ENCODE measurements around the gene MPI. TPM values are rescaled to one million over a fixed set of nuclear protein-coding genes. Genes with fewer than 3 reads are reported as not detected.

Gene MPI
- total and polyA plus RNA-seq, 10 of the 15 experiments (the other 5 are each of a cell fraction or from before 2014, with no cell fraction given) = 35.6 to 93.9 (median 44.1) TPM

DNA sequence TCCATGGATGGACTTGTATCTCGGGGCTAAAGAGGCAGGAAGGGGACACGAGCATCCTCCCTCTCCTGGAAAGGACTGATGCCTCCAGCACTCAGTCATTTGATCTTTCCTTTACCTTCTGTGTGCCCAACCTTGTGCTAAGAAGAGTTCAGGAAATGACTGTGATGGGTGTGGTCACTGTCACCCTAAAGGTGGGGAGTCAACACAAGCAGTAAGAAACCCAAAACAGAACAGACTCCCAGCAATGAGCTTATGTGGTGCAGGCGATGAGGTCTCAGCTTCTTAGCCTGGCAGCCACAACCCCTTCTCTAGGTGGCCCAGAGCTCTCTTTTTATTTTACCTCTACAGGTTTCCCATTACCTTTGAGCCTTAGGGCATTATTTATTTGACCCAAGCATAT is 3.8 kb downstream of the MPI start:
- Histone ChIP-seq H2AFZ (ENCODE audit: control insufficient read depth, low read depth, low read length) (no peak overlapping the region), H3K4me1 (ENCODE audit: control insufficient read depth, insufficient read depth, low read length) (peaks cover 25% of the 10 kb centered on the region), H3K79me2 (ENCODE audit: control insufficient read depth, insufficient read depth, low read length) (peaks cover 12% of the 10 kb centered on the region), H3K4me3 (no peak overlapping the region), H3K9me3 (replicated peaks; ENCODE audit: control insufficient read depth, insufficient read depth, low read length) (no peaks in the 10 kb centered on the region), H3K9ac (ENCODE audit: control insufficient read depth, insufficient read depth, low read length) (no peak overlapping the region), H4K20me1 (ENCODE audit: control insufficient read depth, insufficient read depth) (no peaks in the 10 kb centered on the region), H3K36me3 (ENCODE audit: control insufficient read depth in 2 of 2, insufficient read depth in 2 of 2, low read length in 1 of 2) (peaks cover 0 to 10% of the 10 kb centered on the region in 2 experiments), H3K4me2 (ENCODE audit: control insufficient read depth, insufficient read depth) (0 out of 2 replicates have a peak overlapping the region, but pooled peaks have one; percentile 41), H3K27me3 (replicated peaks in 1 of 2; ENCODE audit: control insufficient read depth in 2 of 2, insufficient read depth in 2 of 2, low read length in 1 of 2) (no peaks in the 10 kb centered on the region), H3K27ac (ENCODE audit: control insufficient read depth, insufficient read depth) (peak overlapping the region; percentile 2; the same call in 1 of the 2 replicates)
- no peak for FAIRE-seq
- ChIA-PET POLR2A (interaction anchor here (0.6 to 2.1 kb wide), 5 partner anchors 10 to 23 kb away, joined by 3 to 7 read pairs (median 3); no protein-coding TSS in a partner anchor), CTCF (interaction anchor here (0.8 kb wide), 1 partner anchor 9 kb away, joined by 3 read pairs; no protein-coding TSS in a partner anchor), SMC1A (ENCODE audit: uncharacterized antibody, unreplicated experiment) (interaction anchor here (0.6 to 1.1 kb wide), 2 partner anchors 8 to 17 kb away, joined by 3 read pairs; no protein-coding TSS in a partner anchor), RAD21 (ENCODE audit: unreplicated experiment) (no interaction called here)
- no peak for DNase-seq (ENCODE audit: low read depth, low spot score)
- intact Hi-C loops (cut with micrococcal nuclease; ENCODE audit: unreplicated experiment) = no loop called here
- 2% methylated on average over 3 of the region's 3 CpGs for WGBS (ENCODE audit: insufficient coverage, insufficient replicate concordance, low lambda C conversion rate, missing lambda C conversion rate)
- in situ Hi-C loops (cut with MboI) = no loop called here
- ATAC-seq = peak; percentile 5; the same call in 1 of the 3 replicates
- no TSS peak for BruUV-seq (replicated peaks)
- no peak for TF ChIP-seq SMAD1 (IDR thresholded peaks at IDR 0.05; ENCODE audit: low read depth, partially characterized antibody)
- TF ChIP-seq, protein P1, sequence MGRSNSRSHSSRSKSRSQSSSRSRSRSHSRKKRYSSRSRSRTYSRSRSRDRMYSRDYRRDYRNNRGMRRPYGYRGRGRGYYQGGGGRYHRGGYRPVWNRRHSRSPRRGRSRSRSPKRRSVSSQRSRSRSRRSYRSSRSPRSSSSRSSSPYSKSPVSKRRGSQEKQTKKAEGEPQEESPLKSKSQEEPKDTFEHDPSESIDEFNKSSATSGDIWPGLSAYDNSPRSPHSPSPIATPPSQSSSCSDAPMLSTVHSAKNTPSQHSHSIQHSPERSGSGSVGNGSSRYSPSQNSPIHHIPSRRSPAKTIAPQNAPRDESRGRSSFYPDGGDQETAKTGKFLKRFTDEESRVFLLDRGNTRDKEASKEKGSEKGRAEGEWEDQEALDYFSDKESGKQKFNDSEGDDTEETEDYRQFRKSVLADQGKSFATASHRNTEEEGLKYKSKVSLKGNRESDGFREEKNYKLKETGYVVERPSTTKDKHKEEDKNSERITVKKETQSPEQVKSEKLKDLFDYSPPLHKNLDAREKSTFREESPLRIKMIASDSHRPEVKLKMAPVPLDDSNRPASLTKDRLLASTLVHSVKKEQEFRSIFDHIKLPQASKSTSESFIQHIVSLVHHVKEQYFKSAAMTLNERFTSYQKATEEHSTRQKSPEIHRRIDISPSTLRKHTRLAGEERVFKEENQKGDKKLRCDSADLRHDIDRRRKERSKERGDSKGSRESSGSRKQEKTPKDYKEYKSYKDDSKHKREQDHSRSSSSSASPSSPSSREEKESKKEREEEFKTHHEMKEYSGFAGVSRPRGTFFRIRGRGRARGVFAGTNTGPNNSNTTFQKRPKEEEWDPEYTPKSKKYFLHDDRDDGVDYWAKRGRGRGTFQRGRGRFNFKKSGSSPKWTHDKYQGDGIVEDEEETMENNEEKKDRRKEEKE (IDR thresholded peaks at IDR 0.05) = no peak
- TF ChIP-seq ZSCAN29 (IDR thresholded peaks at IDR 0.05) = no peak
- no peak for TF ChIP-seq EGR1 (IDR thresholded peaks at IDR 0.05; ENCODE audit: borderline replicate concordance in 1 of 2, low read depth in 2 of 2, low read length in 2 of 2)
- TF ChIP-seq, protein P2, sequence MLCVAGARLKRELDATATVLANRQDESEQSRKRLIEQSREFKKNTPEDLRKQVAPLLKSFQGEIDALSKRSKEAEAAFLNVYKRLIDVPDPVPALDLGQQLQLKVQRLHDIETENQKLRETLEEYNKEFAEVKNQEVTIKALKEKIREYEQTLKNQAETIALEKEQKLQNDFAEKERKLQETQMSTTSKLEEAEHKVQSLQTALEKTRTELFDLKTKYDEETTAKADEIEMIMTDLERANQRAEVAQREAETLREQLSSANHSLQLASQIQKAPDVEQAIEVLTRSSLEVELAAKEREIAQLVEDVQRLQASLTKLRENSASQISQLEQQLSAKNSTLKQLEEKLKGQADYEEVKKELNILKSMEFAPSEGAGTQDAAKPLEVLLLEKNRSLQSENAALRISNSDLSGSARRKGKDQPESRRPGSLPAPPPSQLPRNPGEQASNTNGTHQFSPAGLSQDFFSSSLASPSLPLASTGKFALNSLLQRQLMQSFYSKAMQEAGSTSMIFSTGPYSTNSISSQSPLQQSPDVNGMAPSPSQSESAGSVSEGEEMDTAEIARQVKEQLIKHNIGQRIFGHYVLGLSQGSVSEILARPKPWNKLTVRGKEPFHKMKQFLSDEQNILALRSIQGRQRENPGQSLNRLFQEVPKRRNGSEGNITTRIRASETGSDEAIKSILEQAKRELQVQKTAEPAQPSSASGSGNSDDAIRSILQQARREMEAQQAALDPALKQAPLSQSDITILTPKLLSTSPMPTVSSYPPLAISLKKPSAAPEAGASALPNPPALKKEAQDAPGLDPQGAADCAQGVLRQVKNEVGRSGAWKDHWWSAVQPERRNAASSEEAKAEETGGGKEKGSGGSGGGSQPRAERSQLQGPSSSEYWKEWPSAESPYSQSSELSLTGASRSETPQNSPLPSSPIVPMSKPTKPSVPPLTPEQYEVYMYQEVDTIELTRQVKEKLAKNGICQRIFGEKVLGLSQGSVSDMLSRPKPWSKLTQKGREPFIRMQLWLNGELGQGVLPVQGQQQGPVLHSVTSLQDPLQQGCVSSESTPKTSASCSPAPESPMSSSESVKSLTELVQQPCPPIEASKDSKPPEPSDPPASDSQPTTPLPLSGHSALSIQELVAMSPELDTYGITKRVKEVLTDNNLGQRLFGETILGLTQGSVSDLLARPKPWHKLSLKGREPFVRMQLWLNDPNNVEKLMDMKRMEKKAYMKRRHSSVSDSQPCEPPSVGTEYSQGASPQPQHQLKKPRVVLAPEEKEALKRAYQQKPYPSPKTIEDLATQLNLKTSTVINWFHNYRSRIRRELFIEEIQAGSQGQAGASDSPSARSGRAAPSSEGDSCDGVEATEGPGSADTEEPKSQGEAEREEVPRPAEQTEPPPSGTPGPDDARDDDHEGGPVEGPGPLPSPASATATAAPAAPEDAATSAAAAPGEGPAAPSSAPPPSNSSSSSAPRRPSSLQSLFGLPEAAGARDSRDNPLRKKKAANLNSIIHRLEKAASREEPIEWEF (IDR thresholded peaks at IDR 0.05; ENCODE audit: insufficient replicate concordance, low read depth, low read length) = no peak
- no peak for TF ChIP-seq SMARCA5 (IDR thresholded peaks at IDR 0.05)
- no peak for TF ChIP-seq RBBP5 (conservative IDR thresholded peaks at IDR 0.05)
- no peak for TF ChIP-seq CBFB (IDR thresholded peaks at IDR 0.05; ENCODE audit: low read depth)
- TF ChIP-seq MTA3 (IDR thresholded peaks at IDR 0.05; ENCODE audit: borderline replicate concordance, low read length) = no peak
- no peak for TF ChIP-seq BRCA1 (IDR thresholded peaks at IDR 0.05; ENCODE audit: low read depth, low read length)
- no peak for TF ChIP-seq RFX5 (IDR thresholded peaks at IDR 0.05; ENCODE audit: low read depth, low read length)
- TF ChIP-seq, protein P3, sequence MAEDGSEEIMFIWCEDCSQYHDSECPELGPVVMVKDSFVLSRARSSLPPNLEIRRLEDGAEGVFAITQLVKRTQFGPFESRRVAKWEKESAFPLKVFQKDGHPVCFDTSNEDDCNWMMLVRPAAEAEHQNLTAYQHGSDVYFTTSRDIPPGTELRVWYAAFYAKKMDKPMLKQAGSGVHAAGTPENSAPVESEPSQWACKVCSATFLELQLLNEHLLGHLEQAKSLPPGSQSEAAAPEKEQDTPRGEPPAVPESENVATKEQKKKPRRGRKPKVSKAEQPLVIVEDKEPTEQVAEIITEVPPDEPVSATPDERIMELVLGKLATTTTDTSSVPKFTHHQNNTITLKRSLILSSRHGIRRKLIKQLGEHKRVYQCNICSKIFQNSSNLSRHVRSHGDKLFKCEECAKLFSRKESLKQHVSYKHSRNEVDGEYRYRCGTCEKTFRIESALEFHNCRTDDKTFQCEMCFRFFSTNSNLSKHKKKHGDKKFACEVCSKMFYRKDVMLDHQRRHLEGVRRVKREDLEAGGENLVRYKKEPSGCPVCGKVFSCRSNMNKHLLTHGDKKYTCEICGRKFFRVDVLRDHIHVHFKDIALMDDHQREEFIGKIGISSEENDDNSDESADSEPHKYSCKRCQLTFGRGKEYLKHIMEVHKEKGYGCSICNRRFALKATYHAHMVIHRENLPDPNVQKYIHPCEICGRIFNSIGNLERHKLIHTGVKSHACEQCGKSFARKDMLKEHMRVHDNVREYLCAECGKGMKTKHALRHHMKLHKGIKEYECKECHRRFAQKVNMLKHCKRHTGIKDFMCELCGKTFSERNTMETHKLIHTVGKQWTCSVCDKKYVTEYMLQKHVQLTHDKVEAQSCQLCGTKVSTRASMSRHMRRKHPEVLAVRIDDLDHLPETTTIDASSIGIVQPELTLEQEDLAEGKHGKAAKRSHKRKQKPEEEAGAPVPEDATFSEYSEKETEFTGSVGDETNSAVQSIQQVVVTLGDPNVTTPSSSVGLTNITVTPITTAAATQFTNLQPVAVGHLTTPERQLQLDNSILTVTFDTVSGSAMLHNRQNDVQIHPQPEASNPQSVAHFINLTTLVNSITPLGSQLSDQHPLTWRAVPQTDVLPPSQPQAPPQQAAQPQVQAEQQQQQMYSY (CRISPR knock-in tag; IDR thresholded peaks at IDR 0.05) = no peak
- TF ChIP-seq SUZ12 (IDR thresholded peaks at IDR 0.05; ENCODE audit: unreplicated experiment) = no peak

Measured in GM12878 (cell line).